ENCODE measurements around the gene LHFPL6.
A peak's percentile ranks its signal among the peaks of the same experiment; 100 is the strongest.

The LHFPL6 gene

DNA sequence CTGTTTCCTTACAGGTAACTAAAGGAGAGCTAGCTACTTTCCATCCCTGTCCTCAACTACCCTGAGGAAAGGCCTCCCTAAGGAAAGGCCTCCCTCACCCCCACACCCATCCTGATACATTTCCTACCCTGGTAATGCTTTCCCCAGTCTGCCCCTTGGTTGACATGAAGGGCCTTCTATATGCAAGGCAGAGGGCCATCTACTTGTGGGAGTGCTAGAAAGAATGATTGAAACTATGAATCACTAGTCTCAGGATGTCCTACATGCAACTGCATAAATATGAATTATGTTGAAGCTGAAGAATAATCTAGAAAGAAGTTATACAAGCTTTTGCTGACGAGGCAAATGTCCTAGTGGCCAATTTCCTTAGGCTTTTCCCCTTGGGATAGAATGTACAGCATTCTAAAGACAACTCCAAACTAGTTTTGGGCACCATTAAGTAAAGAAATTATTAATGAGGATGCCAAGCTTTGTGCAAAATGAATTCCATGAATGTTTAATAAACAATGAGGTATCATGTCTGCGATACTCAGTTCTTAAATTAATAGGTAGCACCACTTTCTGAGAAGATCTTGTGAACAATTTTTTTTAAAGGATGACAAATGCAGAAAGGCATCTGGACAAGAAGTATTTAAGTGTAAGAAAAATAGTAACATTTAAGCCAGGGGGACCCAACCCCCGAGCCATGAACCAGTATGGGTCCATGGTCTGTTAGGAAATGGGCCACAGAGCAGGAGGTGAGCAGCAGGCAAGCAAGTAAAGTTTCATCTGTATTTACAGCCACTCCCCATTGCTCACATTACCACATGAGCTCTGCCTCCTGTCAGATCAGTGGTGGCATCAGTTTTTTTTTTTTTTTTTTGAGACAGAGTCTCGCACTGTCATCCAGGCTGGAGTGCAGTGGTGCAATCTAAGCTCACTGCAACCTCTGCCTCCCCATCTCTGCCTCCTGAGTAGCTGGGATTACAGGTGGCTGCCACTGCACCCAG lies 223.0 kb downstream of the LHFPL6 start:
- no peak for DNase-seq

DNA sequence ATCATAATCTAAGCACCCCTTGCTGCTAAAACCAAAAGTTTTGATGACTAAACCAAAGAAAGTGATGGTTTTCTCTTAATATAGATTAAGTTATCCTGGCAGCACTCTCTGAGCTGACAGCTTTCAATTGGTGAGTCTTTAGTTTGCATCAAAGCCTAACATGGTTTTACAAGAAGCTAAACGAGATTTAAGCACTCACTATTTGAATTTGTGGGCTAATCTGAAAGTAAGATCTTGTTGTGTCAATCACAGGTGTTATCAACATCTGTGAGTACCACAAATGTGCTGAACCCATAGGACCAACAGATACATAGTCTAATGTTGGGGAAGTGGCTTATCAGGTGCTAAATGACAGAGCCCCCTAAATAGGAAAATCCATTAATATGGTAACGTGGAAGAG lies 223.9 kb downstream of the LHFPL6 start:
- DNase-seq: no peak

GRCh38 chr13:39378306-39378705 lies 224.7 kb downstream of the LHFPL6 start:
- DNase-seq: no peak

GRCh38 chr13:39377699-39378098 lies 225.3 kb downstream of the LHFPL6 start:
- no peak for DNase-seq

DNA sequence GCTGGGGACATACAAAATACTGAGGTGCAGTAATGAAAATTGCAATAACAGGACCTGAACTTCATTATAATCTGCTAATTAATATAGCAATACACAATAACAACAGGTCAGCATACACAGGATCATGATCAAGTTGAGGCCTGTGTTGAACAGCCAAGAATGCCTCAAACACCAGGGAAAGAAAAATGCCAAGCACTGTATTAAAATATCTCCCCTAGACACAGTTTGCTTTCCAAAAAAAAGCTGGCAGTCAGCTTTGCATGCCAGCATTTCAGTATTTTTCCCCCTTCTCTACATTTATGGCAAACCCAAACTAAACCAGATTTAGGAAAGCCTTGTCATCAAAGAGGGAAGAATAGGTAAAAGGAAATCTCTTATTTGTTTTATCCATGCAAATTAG lies 226.9 kb downstream of the LHFPL6 start:
- no peak for DNase-seq

DNA sequence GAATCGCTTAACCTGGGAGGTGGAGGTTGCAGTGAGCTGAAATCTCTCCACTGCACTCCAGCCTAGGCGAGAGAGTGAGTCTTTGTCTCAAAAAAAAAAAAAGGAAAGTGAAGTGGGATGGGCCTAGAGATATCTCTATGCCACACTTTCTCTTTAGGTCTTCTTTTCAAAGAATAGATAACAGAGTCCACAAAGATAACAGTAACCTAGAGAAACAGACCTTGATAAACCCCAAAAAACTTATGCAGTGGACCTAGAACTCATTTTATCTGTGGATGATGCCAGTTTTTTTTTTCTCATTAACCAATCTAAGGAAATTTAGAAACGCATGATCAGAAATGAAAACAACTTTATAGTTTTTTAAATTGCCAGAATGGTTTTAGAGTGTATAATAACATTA lies 227.4 kb downstream of the LHFPL6 start:
- no peak for DNase-seq

- DNase-seq: no peak
Measured at GRCh38 chr13:39374741-39375189, 228.2 kb downstream of the LHFPL6 start.

- DNase-seq: no peak
Measured at GRCh38 chr13:39373145-39373544, 229.8 kb downstream of the LHFPL6 start.

DNA sequence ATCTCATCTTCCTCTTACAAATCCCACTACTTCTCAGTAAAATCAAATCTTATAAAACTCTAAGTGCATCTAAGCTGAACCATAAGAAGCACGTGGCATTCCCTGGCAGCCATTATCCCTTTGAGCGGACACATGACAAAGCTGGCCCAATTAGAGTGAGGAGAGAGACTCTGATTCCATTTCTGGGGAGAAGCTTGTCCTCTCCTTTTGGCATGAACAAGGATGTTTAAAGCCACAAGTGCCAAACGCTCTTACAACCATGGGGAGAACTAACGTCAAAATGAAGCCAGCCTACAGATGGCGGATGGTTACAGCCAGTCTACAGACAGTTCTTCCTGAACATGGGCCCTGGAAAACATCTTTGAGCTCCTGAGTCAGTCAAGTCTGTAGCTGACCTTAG lies 231.3 kb downstream of the LHFPL6 start:
- no peak for DNase-seq

GRCh38 chr13:39370554-39370953 lies 232.4 kb downstream of the LHFPL6 start:
- DNase-seq: no peak

GRCh38 chr13:39370048-39370447 lies 232.9 kb downstream of the LHFPL6 start:
- DNase-seq: no peak

DNA sequence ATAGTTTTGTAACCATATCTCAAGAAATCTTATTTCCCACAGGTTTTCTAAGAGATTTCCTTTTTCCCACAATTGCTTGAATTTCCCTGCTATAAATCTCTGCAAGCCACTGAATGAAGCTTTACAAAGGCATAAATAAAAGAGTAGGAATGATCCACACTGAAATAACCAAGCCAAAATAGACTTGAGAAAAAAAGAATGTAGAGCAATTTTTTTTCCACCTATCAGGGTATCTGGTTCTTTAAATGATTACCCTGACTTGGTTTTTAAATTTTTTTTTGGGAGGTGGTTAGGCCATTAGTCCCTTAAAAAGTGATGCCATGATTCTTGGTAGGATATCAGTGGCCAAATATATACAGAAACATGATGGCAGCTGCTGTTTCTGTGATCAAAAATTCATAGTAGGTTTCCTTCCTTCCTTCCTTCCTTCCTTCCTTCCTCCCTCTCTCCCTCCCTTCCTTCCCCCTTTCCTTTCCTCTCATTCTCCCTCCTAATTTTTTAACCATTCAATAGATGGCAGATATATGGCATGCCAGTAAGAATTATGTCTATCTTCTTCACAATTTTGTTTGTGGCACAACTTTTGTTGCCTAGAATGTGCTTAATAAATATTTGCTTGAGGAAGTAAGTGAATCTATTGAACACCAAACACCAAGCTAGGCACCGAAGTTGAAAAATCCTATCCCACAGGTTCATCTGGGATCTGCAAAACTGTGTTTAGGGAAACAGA lies 233.7 kb downstream of the LHFPL6 start:
- DNase-seq: peak in 1 of 2 donors; percentile 3

DNA sequence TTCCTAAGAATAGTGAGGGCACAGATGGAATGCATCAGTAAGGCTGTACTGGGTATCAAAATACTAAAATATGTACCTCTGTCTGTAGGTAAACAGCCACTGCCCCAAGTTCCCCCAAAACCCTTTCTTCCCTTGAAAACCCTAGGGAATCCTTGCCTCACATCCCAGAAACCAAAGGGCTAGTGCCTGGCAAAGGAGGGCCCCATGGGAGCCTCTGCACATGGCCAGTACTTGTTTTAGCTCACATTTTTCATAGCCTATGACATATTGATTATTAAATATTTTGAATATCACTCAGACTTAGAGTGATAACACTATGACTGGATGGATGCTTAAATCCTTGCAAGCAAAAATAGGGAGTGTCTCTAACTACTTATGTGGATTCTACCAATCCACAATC lies 237.1 kb downstream of the LHFPL6 start:
- no peak for DNase-seq

GRCh38 chr13:39364947-39365468 lies 238.0 kb downstream of the LHFPL6 start:
- no peak for DNase-seq

DNA sequence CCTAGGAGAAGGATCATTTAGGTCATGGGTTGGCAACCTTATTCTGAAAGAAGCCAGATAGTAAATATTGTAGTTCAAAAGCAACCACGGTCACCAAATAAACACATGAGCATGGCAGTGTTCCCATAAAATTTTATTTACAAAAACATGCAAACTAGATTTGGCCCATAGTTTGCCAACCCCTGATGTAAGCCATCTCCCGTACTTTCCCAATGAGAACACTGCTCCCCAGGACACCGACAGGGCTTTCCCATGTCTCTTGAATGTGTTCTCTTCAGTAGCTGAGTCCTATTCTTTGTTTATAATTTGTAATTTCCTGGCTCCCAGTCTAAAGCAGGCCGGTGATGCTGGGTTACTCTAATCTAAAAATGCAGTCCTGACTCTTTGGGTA lies 239.6 kb downstream of the LHFPL6 start:
- no peak for DNase-seq

GRCh38 chr13:39362652-39363381 lies 240.2 kb downstream of the LHFPL6 start:
- DNase-seq: no peak

- DNase-seq: no peak
Measured at GRCh38 chr13:39353988-39354387, 249.0 kb downstream of the LHFPL6 start.

DNA sequence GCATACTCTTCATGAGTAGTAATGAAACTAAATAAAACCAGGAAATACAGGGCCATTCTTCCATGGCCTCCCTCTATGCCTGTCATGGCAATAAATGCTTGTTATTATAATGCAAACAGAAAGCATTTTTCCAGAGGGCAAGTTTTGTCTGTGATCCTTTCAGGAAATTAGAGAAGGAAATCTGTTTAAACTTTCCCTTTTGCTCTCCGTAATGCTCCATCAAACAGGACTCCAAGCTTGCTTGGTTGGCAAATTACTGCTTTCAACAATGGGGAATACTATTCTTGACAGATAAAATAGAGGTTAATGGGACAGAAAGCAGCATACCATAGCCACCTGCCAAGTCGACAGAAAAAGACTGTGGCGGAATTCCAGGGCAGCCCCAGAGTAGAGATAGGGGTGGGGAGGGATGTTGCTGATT lies 252.5 kb downstream of the LHFPL6 start:
- no peak for DNase-seq

DNA sequence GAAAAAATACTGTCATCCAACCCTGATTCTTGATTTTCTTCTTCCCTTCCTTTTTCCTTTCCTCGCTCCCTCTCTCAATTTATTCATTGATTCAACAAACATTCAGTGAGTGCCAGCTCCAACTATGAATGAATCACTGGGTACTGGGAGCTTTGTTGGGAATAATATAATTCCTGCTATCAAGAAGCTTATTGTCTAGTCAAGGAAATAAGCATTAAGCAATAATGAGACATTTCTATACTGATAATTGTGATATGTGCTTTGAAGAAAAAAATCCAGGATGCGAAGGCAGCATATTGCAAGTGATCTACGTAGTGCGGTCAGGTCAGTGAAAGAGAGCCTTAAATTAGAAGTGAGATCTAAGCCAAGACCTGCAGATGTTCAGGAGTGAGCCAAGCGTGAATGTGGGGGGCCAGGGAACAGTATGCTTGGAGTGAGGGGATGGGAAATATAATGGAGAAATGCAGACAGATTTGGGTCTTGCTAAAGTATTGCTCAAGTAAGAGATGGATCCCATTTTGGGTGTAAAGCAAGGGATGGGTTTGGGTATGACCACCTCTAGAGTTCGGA lies 253.5 kb downstream of the LHFPL6 start:
- DNase-seq: no peak

DNA sequence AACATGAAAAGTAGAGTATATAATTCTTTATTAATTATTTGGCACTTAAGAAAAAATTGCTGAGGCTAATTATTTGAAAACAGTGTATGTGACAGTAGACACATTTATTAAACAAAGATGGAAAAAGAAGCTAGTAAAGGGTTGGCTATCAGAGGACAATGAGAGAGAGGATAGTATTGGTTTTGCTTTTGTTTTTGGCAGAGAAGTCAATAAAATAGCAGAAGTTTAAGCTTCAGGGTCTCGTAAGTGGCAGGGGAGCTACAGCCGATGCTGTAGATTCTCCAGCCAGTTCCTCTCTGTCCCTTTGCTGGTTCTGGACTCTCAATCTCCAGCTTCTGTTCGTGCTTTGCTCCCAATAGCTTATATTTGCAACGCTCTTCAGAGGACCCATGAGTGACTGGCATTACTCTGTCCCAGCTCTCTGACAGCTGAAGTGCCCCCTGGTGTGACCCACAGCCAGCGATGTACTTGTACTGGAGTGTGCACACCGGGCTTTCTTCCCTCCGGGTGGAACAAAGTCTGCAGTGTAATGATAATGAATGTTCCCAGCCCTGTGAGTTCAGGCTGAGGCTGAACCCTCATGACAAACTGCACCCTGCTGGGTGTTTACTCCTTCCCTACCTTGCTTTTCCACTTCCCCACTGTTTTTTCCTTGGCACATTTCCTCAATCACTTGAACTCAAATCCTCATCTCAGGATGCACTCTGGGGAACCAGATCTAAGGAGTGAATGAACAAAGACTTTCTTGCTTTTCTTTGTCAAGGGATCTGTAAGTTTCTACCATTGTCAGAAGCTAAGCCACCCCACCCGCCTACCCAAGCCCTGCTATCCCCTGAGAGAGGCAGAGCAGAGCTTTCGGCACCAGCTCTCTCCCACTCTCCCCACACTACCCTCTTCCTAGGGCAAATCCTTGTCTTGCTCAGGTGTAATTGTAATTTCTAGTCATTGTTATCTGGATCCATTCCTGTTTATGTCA lies 254.8 kb downstream of the LHFPL6 start:
- DNase-seq: no peak

DNA sequence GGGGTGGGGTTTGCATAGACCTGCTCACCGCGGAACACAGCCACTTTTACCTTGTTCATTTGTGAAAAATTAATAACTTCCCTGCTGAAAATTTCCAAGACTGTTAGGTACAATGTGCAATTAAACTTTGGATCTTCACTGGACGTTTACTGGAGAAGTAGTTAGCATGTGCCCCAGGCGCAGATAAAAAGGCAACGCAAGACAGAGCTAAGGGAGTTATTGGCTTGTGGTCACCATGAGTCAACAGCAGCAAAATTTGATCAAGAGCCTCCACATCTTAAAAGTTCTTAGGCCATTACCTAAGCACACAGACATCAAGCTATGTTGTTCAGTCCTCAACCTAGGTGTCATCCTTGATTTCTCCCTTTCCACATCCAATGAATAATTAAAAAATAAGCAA lies 257.0 kb downstream of the LHFPL6 start:
- DNase-seq: no peak

Measured in inflammatory macrophage (primary cell).